ENCODE results near the gene CTNNA3. TPM values are rescaled to one million over a fixed set of nuclear protein-coding genes. Genes with fewer than 3 reads are reported as not detected.

The CTNNA3 gene
- total RNA-seq, 1 donor from 2014 or later: not detected

- no peak overlapping the region for H3K4me3 Mint-ChIP-seq
- ChIA-PET CTCF (no interaction called here), POLR2A (no interaction called here)
- peaks cover 7% of the 10 kb centered on the region for H3K9me3 Mint-ChIP-seq
- no peaks in the 10 kb centered on the region for H3K27me3 Mint-ChIP-seq
- TF ChIP-seq CTCF (IDR thresholded peaks at IDR 0.05): no peak
- no peaks in the 10 kb centered on the region for H3K4me1 Mint-ChIP-seq
- no peak for DNase-seq
- intact Hi-C loops (cut with micrococcal nuclease): no loop called here
- H3K36me3 Mint-ChIP-seq (ENCODE audit: low read depth): no peaks in the 10 kb centered on the region
- no peak for ATAC-seq (ENCODE audit: low read depth)
- no peak overlapping the region for H3K27ac Mint-ChIP-seq
Observed at GRCh38 chr10:66466622-66467021, 1229.4 kb downstream of the CTNNA3 start.

- H3K27me3 Mint-ChIP-seq: no peaks in the 10 kb centered on the region
- H3K9me3 Mint-ChIP-seq: peaks cover 9% of the 10 kb centered on the region
- CTCF ChIA-PET: no interaction called here
- DNase-seq: no peak
- ATAC-seq (ENCODE audit: low read depth): no peak
- H3K27ac Mint-ChIP-seq: no peak overlapping the region
- no peak overlapping the region for H3K4me3 Mint-ChIP-seq
- POLR2A ChIA-PET: no interaction called here
- TF ChIP-seq CTCF (IDR thresholded peaks at IDR 0.05): no peak
- H3K36me3 Mint-ChIP-seq (ENCODE audit: low read depth): no peaks in the 10 kb centered on the region
- no peaks in the 10 kb centered on the region for H3K4me1 Mint-ChIP-seq
- intact Hi-C loops (cut with micrococcal nuclease): no loop called here
Observed at GRCh38 chr10:66463611-66464010, 1232.4 kb downstream of the CTNNA3 start.

GRCh38 chr10:66457629-66458028, 1238.4 kb downstream of the CTNNA3 start:
- POLR2A ChIA-PET: no interaction called here
- Mint-ChIP-seq H3K4me3 (no peak overlapping the region), H3K36me3 (ENCODE audit: low read depth) (no peaks in the 10 kb centered on the region), H3K4me1 (no peaks in the 10 kb centered on the region), H3K27ac (no peak overlapping the region), H3K9me3 (peaks cover 3% of the 10 kb centered on the region), H3K27me3 (no peaks in the 10 kb centered on the region)
- ATAC-seq (ENCODE audit: low read depth) (no peak), DNase-seq (no peak)
- TF ChIP-seq CTCF (IDR thresholded peaks at IDR 0.05): no peak
- intact Hi-C loops (cut with micrococcal nuclease): no loop called here
- CTCF ChIA-PET: no interaction called here

GRCh38 chr10:66455304-66455703, 1240.7 kb downstream of the CTNNA3 start:
- no peak overlapping the region for H3K4me3 Mint-ChIP-seq
- H3K36me3 Mint-ChIP-seq (ENCODE audit: low read depth): no peaks in the 10 kb centered on the region
- intact Hi-C loops (cut with micrococcal nuclease): no loop called here
- DNase-seq (no peak), ATAC-seq (ENCODE audit: low read depth) (no peak)
- H3K27ac Mint-ChIP-seq: no peak overlapping the region
- H3K27me3 Mint-ChIP-seq: no peaks in the 10 kb centered on the region
- peaks cover 3% of the 10 kb centered on the region for H3K9me3 Mint-ChIP-seq
- no peak for TF ChIP-seq CTCF (IDR thresholded peaks at IDR 0.05)
- ChIA-PET POLR2A (no interaction called here), CTCF (no interaction called here)
- no peaks in the 10 kb centered on the region for H3K4me1 Mint-ChIP-seq

GRCh38 chr10:66440568-66440967, 1255.4 kb downstream of the CTNNA3 start:
- ATAC-seq (ENCODE audit: low read depth) (no peak), DNase-seq (no peak)
- Mint-ChIP-seq H3K9me3 (peaks cover 3% of the 10 kb centered on the region), H3K4me3 (no peak overlapping the region), H3K27me3 (no peaks in the 10 kb centered on the region), H3K36me3 (ENCODE audit: low read depth) (no peaks in the 10 kb centered on the region), H3K27ac (no peak overlapping the region), H3K4me1 (no peaks in the 10 kb centered on the region)
- CTCF ChIA-PET: no interaction called here
- TF ChIP-seq CTCF (IDR thresholded peaks at IDR 0.05): no peak
- intact Hi-C loops (cut with micrococcal nuclease): no loop called here
- POLR2A ChIA-PET: no interaction called here

All from activated B cell treated with CpG ODN at 0.5 μM for 24 hours (primary cell).